Measurements from ENCODE around the gene TREML4.
"Not testable (repeated sequence)": the region's sequence is repeated elsewhere in the genome, so short reads cannot be mapped to it uniquely, and the experiment has no call there.

TREML4 gene

GRCh38 chr6:41229721-41230120 is 1.6 kb downstream of the TREML4 start:
- DNase-seq (ENCODE audit: low read depth, low spot score) = no peak
- ChIA-PET POLR2A (no interaction called here), CTCF (no interaction called here)
- no peak overlapping the region for H3K4me3 ChIP-seq (ENCODE audit: low read depth, low read length)
- no peak for TF ChIP-seq CTCF (IDR thresholded peaks at IDR 0.05; ENCODE audit: insufficient read depth, low read length, missing control alignments)

- H3K4me3 ChIP-seq (ENCODE audit: low read depth, low read length) = no peak overlapping the region
- ChIA-PET POLR2A (no interaction called here), CTCF (no interaction called here)
- DNase-seq (ENCODE audit: low read depth, low spot score) = no peak
- TF ChIP-seq CTCF (IDR thresholded peaks at IDR 0.05; ENCODE audit: insufficient read depth, low read length, missing control alignments) = no peak
Measured at GRCh38 chr6:41231246-41231645, 3.1 kb downstream of the TREML4 start.

- TF ChIP-seq CTCF (IDR thresholded peaks at IDR 0.05; ENCODE audit: insufficient read depth, low read length, missing control alignments) = no peak
- CTCF ChIA-PET = no interaction called here
- H3K4me3 ChIP-seq (ENCODE audit: low read depth, low read length) = no peak overlapping the region
- no peak for DNase-seq (ENCODE audit: low read depth, low spot score)
- POLR2A ChIA-PET = no interaction called here
Measured at GRCh38 chr6:41232667-41233066, 4.5 kb downstream of the TREML4 start.

GRCh38 chr6:41236276-41236675 is 8.1 kb downstream of the TREML4 start:
- no peak for TF ChIP-seq CTCF (IDR thresholded peaks at IDR 0.05; ENCODE audit: insufficient read depth, low read length, missing control alignments)
- DNase-seq (ENCODE audit: low read depth, low spot score) = no peak
- CTCF ChIA-PET = no interaction called here
- H3K4me3 ChIP-seq (ENCODE audit: low read depth, low read length) = no peak overlapping the region
- POLR2A ChIA-PET = no interaction called here

- ChIA-PET CTCF (no interaction called here), POLR2A (no interaction called here)
- DNase-seq (ENCODE audit: low read depth, low spot score) = no peak
- no peak for TF ChIP-seq CTCF (IDR thresholded peaks at IDR 0.05; ENCODE audit: insufficient read depth, low read length, missing control alignments)
- no peak overlapping the region for H3K4me3 ChIP-seq (ENCODE audit: low read depth, low read length)
Measured at GRCh38 chr6:41237128-41237527, 9.0 kb downstream of the TREML4 start.

GRCh38 chr6:41239467-41240159 is 11.5 kb downstream of the TREML4 start:
- ChIA-PET POLR2A (no interaction called here), CTCF (no interaction called here)
- DNase-seq (ENCODE audit: low read depth, low spot score) = no peak
- H3K4me3 ChIP-seq (ENCODE audit: low read depth, low read length) = no peak overlapping the region
- no peak for TF ChIP-seq CTCF (IDR thresholded peaks at IDR 0.05; ENCODE audit: insufficient read depth, low read length, missing control alignments)

GRCh38 chr6:41246529-41246928 is 18.4 kb downstream of the TREML4 start:
- DNase-seq (ENCODE audit: low read depth, low spot score); CTCF ChIA-PET; POLR2A ChIA-PET; H3K4me3 ChIP-seq (ENCODE audit: low read depth, low read length): not testable (repeated sequence)
